Type B pancreatic cell (in vitro differentiated cells): ENCODE results near the gene KLHL3. TPM values are rescaled to one million over a fixed set of nuclear protein-coding genes. Genes with fewer than 3 reads are reported as not detected.

Experiments
- DNase-seq: peaks from one replicate; pipeline ENCODE4 v3.0.0; 2021; ENCODE audit warnings: mixed read lengths; ENCODE audit not compliant: unreplicated experiment; ENCODE audit errors: extremely low spot score
- H3K27ac Mint-ChIP-seq: 2 replicates; pipeline ENCODE4 v1.8.0; 2021; ENCODE audit warnings: mild to moderate bottlenecking, mixed read lengths
- H3K27me3 Mint-ChIP-seq: 2 replicates; pipeline ENCODE4 v1.8.0; 2021; ENCODE audit warnings: mixed read lengths
- H3K36me3 Mint-ChIP-seq: 2 replicates; pipeline ENCODE4 v1.8.0; 2021; ENCODE audit warnings: mixed read lengths
- H3K4me1 Mint-ChIP-seq: one replicate; pipeline ENCODE4 v1.8.0; 2021; ENCODE audit warnings: mixed read lengths; ENCODE audit not compliant: unreplicated experiment
- H3K4me3 Mint-ChIP-seq: 2 replicates; pipeline ENCODE4 v1.8.0; 2021; ENCODE audit warnings: mild to moderate bottlenecking, mixed read lengths
- H3K9me3 Mint-ChIP-seq: 2 replicates; pipeline ENCODE4 v1.8.0; 2021; ENCODE audit warnings: mixed read lengths
- CTCF ChIP-seq: fragments of 200-600 bp; sonication (generic); conservative IDR thresholded peaks from 2 replicates; pipeline ENCODE4 v1.5.0; 2021; ENCODE audit warnings: antibody characterized with exemption, mild to moderate bottlenecking
- total RNA-seq: library from RNA; stranded (reverse); gene quantifications from 2 replicates; pipeline ENCODE4 v1.2.1, GENCODE V29; 2021; ENCODE audit warnings: low replicate concordance

The KLHL3 gene
- total RNA-seq, 1 donor from 2014 or later: 9.7 TPM

DNA sequence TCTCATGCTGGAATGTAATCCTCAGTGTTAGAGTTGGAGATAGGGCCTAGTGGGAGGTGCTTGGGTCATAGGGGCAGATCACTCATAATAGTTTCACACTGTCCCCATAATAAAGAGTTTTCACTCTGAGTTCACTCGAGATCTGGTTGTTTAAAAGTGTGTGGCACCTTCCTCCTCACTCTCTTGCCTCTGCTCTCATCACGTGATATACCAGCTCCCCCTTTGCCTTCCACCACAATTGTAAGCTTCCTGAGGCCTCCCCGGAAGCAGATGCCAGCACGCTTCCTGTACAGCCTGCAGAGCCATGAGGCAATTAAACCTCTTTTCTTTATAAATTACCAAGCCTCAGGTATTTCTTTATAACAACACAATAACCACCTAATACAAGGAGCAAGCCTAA lies 3.8 kb upstream of the KLHL3 start:
- no peak for TF ChIP-seq CTCF

DNA sequence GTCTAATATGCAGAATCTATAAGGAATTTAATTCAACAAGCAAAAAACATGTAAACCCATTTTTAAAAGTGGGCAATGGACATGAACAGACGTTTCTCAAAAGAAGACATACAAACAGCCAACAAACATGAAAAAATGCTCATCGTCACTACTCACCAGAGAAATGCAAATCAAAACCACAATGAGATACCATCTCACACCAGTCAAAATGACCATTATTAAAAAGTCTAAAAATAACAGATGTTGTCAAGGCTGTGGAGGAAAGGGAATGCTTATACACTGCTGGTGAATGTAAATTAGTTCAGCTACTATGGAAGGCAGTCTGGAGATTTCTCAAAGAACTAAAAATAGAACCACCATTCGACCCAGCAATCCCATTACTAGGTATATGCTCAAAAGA lies 3.1 kb upstream of the KLHL3 start:
- Mint-ChIP-seq H3K4me3 (no peak overlapping the region), H3K27ac (no peak overlapping the region), H3K27me3 (no peaks in the 10 kb centered on the region), H3K36me3 (no peaks in the 10 kb centered on the region), H3K9me3 (no peaks in the 10 kb centered on the region), H3K4me1 (no peaks in the 10 kb centered on the region)
- TF ChIP-seq CTCF: no peak
- DNase-seq: no peak

More for the DNA sequence above, 3.8 kb upstream of the KLHL3 start:
- Mint-ChIP-seq H3K4me1 (no peaks in the 10 kb centered on the region), H3K9me3 (no peaks in the 10 kb centered on the region), H3K27me3 (no peaks in the 10 kb centered on the region), H3K36me3 (no peaks in the 10 kb centered on the region), H3K4me3 (no peak overlapping the region), H3K27ac (no peak overlapping the region)
- DNase-seq: no peak

DNA sequence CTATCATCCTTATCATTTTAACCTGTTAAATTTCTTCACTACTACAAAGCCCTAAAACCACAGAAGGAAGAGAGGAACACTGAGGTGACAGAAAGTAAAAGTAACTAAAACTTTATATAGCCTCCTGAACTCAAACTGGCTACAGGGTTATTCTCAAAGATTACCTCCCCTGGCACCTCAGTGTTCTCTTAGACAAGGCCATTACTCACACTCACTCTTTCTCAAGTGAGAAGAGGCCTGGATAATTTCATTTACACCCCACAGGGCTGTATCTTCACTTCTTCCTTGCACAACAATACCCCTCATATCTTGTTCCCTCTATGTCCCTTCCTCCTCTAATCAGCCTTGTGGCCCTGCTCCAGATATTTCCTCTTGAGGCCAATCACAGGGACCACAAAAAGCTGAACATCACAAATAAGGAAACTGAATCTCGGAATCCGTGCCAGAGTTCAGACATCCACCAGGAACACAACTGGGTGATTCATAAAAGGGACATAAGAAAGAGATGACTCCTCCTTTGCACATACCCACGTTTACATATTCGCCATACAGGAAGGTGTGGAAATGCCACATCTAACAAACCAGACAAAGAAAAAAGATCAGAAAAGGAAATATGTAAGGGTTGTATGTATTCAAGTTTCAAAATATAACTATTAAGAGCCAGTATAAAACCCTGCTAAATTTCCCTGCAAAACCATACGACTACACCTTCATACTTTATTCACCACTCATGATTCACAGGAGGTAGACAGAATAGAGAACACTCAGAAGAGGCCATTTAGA lies 1.7 kb upstream of the KLHL3 start:
- H3K27me3 Mint-ChIP-seq: no peaks in the 10 kb centered on the region
- TF ChIP-seq CTCF: no peak
- no peak for DNase-seq
- H3K4me1 Mint-ChIP-seq: peaks cover under 1% of the 10 kb centered on the region
- H3K36me3 Mint-ChIP-seq: no peaks in the 10 kb centered on the region
- no peak overlapping the region for H3K4me3 Mint-ChIP-seq
- no peak overlapping the region for H3K27ac Mint-ChIP-seq
- H3K9me3 Mint-ChIP-seq: no peaks in the 10 kb centered on the region

- no peak overlapping the region for H3K27ac Mint-ChIP-seq
- H3K9me3 Mint-ChIP-seq: no peaks in the 10 kb centered on the region
- peaks cover 7% of the 10 kb centered on the region for H3K4me1 Mint-ChIP-seq
- H3K27me3 Mint-ChIP-seq: no peaks in the 10 kb centered on the region
- H3K36me3 Mint-ChIP-seq: no peaks in the 10 kb centered on the region
- no peak overlapping the region for H3K4me3 Mint-ChIP-seq
- DNase-seq: no peak
- TF ChIP-seq CTCF: no peak
Measured at GRCh38 chr5:137736496-137736895, 607 bp upstream of the KLHL3 start.

DNA sequence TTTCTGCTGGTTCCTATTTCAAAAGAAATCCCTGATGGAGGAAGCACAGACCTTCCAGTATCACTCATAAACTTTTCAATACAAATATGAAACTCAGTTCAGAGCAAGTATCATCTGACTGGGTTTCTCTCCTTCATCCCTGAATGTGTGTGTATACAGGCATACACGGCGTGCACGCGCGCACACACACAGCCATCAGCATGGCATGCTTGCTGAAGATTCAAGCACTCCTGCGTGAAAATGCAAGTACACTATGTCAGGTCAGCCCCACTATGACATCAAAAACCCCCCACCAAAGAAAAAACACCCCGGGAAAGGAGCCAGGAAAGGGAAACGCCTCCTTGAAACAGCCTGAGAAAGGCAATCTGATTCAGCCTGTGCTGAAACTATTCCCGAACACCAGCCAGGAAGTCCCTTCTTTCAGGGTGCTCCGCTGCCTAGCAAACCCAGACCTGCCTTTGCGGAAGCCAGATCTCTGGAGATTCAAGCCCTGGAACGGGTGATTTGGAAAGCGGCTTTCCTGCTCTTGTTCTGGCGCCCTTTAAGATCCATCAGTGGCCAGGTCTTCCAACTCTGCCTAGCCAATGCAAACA lies 831 bp downstream of the KLHL3 start:
- TF ChIP-seq CTCF: no peak
- Mint-ChIP-seq H3K27ac (no peak overlapping the region), H3K36me3 (no peaks in the 10 kb centered on the region), H3K27me3 (no peaks in the 10 kb centered on the region), H3K9me3 (no peaks in the 10 kb centered on the region), H3K4me1 (peaks cover 7% of the 10 kb centered on the region), H3K4me3 (no peak overlapping the region)
- no peak for DNase-seq
